SU-DHL-6 (cell line): ENCODE measurements around the gene SKOR1.

Experiments
- EZH2phosphoT487 ChIP-seq: fragments of 200-600 bp; sonication (generic), shearing (Covaris generic); conservative IDR thresholded peaks from 2 replicates; pipeline ENCODE4 v1.6.1; 2018; ENCODE audit warnings: mild to moderate bottlenecking, antibody characterized with exemption, low read length, moderate library complexity, mixed read lengths
- TF ChIP-seq, protein P1 (sequence below): fragments of 200-600 bp; sonication (generic); IDR thresholded peaks from one replicate; pipeline ENCODE4 v1.5.1; 2017; ENCODE audit warnings: antibody characterized with exemption, mild to moderate bottlenecking, low read length, moderate library complexity; ENCODE audit not compliant: insufficient read depth, poor library complexity, severe bottlenecking

DNA sequence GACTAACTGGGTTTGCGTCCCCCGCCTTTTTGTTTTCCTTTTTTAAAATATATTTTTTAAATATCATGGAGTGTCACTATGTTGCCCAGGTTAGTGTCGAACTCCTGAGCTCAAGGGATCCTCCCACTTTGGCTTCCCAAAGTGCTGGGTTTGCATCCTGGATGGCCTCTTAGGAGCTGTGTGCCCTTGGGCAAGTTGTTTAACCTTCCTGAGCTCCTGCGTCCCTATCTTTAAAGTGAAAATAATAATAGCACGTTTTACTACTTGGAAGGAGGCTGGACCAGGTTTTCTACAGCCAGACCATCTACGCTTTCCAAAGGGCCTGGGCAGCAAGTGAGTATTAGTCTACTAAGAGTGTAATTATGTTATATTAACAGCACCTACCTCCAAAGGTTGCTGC, 58.7 kb downstream of the SKOR1 start:
- TF ChIP-seq, protein P1, sequence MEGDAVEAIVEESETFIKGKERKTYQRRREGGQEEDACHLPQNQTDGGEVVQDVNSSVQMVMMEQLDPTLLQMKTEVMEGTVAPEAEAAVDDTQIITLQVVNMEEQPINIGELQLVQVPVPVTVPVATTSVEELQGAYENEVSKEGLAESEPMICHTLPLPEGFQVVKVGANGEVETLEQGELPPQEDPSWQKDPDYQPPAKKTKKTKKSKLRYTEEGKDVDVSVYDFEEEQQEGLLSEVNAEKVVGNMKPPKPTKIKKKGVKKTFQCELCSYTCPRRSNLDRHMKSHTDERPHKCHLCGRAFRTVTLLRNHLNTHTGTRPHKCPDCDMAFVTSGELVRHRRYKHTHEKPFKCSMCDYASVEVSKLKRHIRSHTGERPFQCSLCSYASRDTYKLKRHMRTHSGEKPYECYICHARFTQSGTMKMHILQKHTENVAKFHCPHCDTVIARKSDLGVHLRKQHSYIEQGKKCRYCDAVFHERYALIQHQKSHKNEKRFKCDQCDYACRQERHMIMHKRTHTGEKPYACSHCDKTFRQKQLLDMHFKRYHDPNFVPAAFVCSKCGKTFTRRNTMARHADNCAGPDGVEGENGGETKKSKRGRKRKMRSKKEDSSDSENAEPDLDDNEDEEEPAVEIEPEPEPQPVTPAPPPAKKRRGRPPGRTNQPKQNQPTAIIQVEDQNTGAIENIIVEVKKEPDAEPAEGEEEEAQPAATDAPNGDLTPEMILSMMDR = no peak
- no peak for TF ChIP-seq EZH2phosphoT487
